Activated naive CD4-positive, alpha-beta T cell (primary cell): ENCODE results near the gene SOX1.

Experiments
- DNase-seq, 4 experiments: peaks; one replicate each; lab custom pipeline; 2025; lab: John Stamatoyannopoulos, UW

The SOX1 gene

GRCh38 chr13:112067116-112067741, at the start of gene SOX1:
SOX1 (plus strand) TSS chr13:112067149; CDS start chr13:112067659, 510 bp downstream.
- DNase-seq = no peak

- no peak for DNase-seq
Observed at GRCh38 chr13:112024577-112024976, 42.4 kb upstream of the SOX1 start.

DNA sequence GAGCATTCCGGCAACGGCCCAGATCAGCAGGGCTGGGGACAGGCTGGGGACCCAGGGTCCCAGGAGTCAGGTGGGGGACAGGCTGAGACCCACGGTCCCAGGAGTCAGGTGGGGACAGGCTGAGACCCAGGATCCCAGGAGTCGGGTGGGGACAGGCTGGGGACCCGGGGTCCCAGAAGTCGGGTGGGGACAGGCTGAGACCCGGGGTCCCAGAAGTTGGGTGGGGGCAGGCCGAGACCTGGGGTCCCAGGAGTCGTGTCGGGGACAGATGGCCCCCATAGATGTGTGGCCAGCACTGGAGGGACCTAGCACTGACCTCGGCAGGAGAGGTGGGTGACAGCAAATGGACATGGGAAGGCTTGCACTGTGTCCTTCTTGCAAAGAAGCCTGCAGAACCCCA, 39.7 kb upstream of the SOX1 start:
- no peak for DNase-seq

DNA sequence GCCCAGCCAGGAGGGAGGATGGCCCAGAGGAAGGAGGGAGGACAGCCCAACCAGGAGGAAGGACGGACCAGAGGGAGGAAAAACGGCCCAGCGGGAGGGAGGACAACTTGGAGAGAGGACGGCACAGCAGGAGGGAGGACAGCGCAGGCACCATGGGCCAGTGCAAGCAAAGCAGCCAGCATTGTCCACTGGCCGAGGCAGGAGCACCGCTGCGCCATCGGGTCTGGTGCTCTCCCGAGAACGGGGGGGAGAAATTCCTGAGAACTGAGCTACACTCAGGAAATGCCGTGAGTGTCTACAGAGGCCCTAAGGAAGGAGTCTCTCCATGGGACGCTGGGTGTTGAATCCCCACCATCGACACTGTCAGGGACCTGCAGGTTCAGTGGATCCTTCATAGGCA, 38.5 kb upstream of the SOX1 start:
- DNase-seq = no peak

- DNase-seq = no peak
Observed at GRCh38 chr13:112029143-112029542, 37.8 kb upstream of the SOX1 start.

DNA sequence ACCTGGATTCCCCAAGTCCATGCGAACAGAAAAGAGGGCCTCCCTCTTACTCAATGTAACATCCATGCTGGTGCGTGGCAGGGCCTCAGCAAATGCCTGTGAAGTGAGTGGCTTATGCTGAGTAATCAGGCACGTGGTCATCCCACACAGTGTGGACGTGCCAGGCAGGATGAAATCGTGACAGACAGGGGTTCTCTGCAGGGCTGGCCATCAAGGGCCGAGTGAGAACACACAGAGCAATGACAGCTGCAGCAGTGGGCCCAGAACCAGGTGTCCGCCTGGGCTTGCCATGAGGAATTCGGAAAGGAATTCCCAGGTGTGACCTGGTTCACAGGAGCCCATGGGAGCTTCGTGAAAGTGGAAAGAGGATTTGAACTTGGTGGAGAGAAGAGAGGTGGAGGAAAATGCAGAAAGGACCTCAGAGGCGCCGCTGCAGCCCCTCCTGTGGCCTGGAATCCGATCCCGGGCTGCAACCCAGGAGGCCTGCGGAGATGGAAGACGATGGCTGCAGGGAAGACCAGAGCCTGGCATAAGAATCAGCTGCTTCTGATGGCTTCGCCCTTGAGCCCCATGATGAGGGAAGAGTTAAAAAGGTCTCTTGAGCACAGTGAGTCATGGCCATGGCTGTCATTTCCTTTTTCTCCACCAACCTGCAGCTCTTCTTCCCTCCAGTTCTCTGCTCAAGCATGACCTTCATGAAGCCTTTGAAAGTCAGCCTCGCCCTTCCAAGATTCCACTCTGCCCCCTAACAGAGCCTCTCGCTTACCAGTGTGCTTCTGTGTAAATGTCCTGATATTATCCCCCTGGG, 34.6 kb upstream of the SOX1 start:
- DNase-seq = no peak

DNA sequence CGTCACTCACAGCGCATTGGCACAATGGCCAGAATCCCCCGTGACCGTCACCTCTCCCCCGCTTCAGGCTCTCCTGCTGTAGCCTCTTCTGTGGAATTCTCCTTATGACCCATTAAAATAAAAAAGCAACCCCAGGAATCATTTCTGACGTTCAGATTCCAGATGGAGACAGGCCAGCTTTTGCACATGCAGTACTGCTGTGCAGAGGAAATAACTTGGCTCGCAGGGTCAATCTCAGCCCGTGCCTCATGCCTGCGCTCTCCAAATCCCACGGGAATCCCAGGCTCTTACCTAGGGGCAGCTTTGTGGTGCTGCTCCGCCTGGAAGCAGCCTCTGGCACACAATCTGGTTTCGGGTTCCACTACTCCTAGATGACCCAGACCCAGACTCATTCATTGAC, 32.7 kb upstream of the SOX1 start:
- DNase-seq = no peak

DNA sequence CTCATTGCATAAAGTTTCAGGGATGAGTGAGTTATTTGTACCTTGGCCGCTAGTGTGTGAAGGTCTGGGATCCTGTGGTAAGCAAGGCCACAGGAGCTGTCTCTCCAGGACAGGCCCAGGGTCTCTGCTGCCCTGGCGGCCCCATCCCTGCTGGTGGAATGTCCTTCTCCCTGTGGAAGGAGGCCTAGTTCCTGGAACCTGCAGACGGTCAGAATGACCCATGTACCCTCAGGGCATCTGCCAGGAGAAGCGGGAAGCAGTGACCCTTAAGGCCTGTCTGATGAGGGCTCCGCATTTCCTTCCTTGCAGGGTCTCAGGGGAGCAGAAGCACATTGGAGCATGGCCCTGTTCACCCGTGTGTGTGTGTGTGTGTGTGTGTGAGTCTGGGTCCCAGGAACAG, 32.1 kb upstream of the SOX1 start:
- no peak for DNase-seq

DNA sequence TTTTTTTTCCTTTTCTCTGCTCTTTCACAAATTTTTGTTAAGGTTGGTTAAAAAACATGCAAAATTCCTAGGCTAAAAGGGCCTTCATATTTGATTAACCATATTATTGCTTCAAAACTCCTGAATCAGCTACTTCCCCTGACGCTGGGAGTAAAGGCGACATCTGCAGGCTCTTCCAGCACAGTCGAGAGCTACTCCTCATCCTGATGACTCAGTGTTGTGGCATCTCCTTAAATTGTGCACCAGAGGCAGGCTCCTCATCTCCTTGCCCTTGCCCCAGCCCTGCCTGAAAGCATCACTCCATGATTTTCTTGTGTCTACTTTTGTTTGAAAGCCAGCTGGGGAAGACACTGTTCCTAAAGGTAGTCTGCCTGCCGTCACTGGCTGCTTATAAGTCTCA, 24.5 kb upstream of the SOX1 start:
- no peak for DNase-seq

DNA sequence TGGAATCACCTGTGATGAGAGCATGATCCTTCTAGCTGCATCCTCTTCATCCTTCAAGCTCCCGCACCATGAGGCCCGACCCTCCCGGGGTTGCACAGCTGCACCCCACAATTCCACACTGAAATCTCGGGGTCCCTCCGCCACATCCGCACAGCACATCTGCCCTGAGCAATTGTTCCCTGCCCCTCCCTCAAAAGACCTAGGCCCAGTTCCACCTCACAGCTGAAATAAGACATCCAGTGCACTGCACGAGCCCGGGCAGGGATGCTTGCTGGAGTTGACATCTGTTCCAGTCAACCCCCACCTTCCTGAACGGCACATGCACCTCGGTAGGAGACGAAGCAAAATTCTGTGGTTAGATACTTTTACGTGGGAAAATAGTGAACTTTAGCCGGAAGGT, 14.7 kb upstream of the SOX1 start:
- no peak for DNase-seq

DNA sequence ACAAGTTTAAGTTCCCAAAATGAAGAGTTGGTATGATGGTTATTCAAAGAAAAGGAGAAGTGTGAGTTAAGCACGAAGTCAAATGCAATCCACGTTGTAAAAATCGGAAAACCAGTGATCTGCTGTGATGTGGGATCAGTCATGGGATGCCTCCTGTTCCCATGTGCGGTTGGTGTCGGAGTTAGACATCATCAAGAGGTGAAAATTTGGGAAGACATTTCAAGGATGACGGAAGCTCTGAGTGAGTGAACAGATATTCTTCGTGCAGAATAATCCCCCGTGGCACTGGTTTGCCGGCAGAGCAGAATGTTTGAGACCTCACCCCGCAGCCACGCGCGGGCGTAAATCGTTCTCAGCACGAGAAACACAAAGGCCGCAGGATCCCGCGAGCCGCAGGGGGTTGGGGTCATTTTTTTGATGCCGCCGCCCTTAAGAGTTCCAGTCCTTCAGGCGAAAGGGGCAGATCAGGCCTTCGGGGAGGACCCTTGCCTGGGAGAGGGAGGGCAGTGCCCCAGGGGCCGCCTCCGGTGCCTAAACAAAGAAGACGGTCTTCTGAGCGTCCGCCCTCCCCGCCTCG, 13.7 kb upstream of the SOX1 start:
- no peak for DNase-seq

GRCh38 chr13:112053744-112054615, 13.0 kb upstream of the SOX1 start:
- DNase-seq = no peak

DNA sequence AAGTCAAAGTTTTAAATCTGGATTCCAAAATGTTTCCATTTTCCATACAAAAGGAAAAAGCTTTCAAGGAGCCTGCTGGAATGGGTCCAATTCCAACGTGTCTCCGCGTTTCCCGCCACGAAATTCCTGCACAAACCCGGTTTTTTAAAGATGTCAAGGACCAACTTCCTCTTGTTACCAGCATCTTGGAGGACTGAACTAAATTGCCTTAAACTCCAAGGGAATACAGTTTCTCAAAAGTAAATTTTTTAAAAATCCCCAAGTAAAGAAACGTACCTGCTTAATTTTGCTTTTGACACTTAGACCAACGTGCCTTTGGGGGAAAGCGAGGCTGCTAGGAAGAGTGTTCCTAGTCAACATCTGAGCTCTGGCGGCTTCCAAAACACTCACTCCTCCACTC, 12.3 kb upstream of the SOX1 start:
- no peak for DNase-seq

GRCh38 chr13:112055036-112055914, 11.7 kb upstream of the SOX1 start:
- no peak for DNase-seq

- no peak for DNase-seq
Observed at GRCh38 chr13:112055915-112056269, 11.1 kb upstream of the SOX1 start.

DNA sequence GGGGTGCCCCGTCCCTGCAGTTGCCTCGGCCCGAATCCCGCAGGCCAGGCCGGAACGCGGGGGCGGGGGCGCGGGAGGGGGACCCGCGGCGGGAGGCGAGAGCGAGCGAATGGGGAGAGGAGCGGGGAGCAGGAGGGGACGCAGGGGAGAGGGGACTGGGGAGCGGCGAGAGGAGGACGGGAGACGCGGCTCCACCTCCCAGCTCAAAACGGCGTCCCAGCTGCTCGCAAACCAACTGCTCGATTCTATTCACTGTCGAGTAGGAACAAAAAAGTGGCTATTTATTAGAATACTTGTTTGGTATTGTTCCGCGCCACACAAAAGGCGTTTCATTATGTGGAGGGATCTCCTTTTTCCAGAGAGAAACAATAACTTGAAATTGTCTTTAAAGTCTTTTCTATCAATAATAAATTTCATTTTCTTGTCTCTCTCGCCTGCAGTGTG, 10.6 kb upstream of the SOX1 start:
- no peak for DNase-seq

GRCh38 chr13:112056739-112057438, 10.1 kb upstream of the SOX1 start:
- no peak for DNase-seq

DNA sequence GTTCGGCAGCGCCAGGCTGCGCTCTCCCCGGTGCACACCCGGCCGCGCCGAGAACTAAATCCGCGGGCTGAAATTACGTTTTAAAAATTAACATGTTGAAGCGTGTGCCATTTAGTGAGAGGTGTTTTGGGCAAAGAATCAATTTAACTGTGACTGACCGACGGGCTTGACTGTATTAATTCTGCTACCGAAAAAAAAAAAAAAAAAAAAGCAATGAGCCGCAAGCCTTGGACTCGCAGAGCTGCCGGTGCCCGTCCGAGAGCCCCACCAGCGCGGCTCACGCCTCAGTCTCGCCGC, 9.6 kb upstream of the SOX1 start:
- DNase-seq = no peak

DNA sequence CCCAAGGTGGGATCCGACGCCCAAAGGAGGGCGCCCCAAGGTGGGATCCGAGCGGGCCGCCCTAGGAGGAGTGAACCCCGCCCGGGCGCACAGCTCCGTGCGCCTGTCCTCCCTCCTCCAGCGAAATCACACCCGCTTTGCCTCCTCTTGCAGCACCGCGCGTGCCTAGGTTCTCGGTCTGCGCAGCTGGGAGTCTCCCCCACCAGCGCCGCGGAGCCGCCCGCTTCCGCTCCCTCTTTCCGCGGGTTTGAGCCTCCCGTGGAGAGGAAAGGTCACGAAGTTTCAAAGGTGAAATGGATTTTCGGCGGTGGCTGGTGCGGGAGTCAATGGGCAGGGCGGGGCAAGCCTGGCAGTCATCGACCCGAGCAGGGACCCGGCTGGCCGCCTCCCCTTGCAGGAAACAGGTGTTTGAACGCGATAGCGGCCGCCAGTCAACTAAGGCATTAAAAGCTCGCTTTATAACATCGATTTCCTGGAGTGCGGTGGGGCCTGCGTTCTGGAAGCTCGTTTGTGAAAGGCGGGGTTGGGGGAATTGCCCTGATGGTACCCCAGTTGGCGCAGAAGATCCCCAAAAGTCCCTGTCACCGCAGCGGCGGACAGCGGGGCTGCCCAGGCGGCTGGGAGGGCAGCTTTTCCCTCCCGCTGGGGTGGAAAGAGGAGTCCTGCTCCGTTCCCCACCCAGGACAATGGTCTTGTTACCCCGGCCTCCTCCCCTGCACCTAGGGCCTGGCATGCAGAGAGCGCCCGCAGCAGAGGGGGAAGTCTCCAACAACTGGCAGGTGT, 9.0 kb upstream of the SOX1 start:
- no peak for DNase-seq

DNA sequence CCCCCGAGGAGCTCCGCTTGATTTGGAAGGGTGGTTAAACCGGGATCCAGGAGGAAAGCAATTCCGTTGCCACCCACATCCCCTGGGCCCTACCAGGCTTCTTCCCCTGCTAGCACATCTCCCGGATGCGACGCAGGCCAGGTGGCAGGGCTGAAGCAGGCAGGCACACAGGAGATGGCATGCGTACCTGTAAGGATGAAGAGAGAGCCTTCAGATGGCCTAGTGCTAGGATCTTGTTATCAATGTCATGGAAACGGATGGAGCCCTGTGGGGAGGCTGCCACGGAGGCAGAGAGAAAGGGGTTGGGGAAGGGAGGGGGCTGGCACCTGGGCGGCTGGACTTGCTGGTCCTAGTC, 8.5 kb upstream of the SOX1 start:
- DNase-seq = no peak
